Measurements from ENCODE around the gene MYO18B.
A peak's percentile ranks its signal among the peaks of the same experiment; 100 is the strongest.

The MYO18B gene

GRCh38 chr22:25777870-25778269, 35.9 kb downstream of the MYO18B start:
- no peak for DNase-seq

- no peak for DNase-seq
Observed at GRCh38 chr22:25779426-25779825, 37.4 kb downstream of the MYO18B start.

- no peak for DNase-seq
Observed at GRCh38 chr22:25779890-25780289, 37.9 kb downstream of the MYO18B start.

GRCh38 chr22:25780673-25781072, 38.7 kb downstream of the MYO18B start:
- DNase-seq, result peak; percentile 50

GRCh38 chr22:25781801-25782200, 39.8 kb downstream of the MYO18B start:
- DNase-seq, result no peak

GRCh38 chr22:25782831-25783230, 40.8 kb downstream of the MYO18B start:
- DNase-seq, result no peak

GRCh38 chr22:25783856-25784255, 41.9 kb downstream of the MYO18B start:
- DNase-seq, result no peak

GRCh38 chr22:25786165-25786564, 44.2 kb downstream of the MYO18B start:
- DNase-seq, result no peak

GRCh38 chr22:25791556-25791955, 49.6 kb downstream of the MYO18B start:
- no peak for DNase-seq

- no peak for DNase-seq
Observed at GRCh38 chr22:25795478-25795877, 53.5 kb downstream of the MYO18B start.

- no peak for DNase-seq
Observed at GRCh38 chr22:25797498-25798290, 55.7 kb downstream of the MYO18B start.

GRCh38 chr22:25800766-25801165, 58.8 kb downstream of the MYO18B start:
- DNase-seq, result no peak

- DNase-seq, result no peak
Observed at GRCh38 chr22:25802018-25802417, 60.0 kb downstream of the MYO18B start.

- no peak for DNase-seq
Observed at GRCh38 chr22:25804676-25805075, 62.7 kb downstream of the MYO18B start.

GRCh38 chr22:25806579-25806978, 64.6 kb downstream of the MYO18B start:
- no peak for DNase-seq

- DNase-seq, result no peak
Observed at GRCh38 chr22:25814685-25815084, 72.7 kb downstream of the MYO18B start.

- no peak for DNase-seq
Observed at GRCh38 chr22:25815561-25815960, 73.6 kb downstream of the MYO18B start.

GRCh38 chr22:25816522-25817059, 74.6 kb downstream of the MYO18B start:
- DNase-seq, result no peak

- DNase-seq, result no peak
Observed at GRCh38 chr22:25817092-25817943, 75.3 kb downstream of the MYO18B start.

- DNase-seq, result no peak
Observed at GRCh38 chr22:25818541-25818940, 76.6 kb downstream of the MYO18B start.

GRCh38 chr22:25822344-25822743, 80.4 kb downstream of the MYO18B start:
- DNase-seq, result no peak

- DNase-seq, result no peak
Observed at GRCh38 chr22:25823276-25823675, 81.3 kb downstream of the MYO18B start.

GRCh38 chr22:25824828-25825423, 82.9 kb downstream of the MYO18B start:
- DNase-seq, result no peak

Measured in NCI-H2081 treated with DMSO at 0.1 percent for 48 hours (cell line).